Mucosa of rectum (tissue), 2 donors: ENCODE measurements around the gene EIF2S1.

ENCODE experiments used
- H3K27ac ChIP-seq, 2 donors: one replicate each; pipeline ENCODE4 v1.7.0; 2013; ENCODE audit warnings: inconsistent platforms in 2 of 2, low read depth in 2 of 2, low read length in 2 of 2
- H3K27me3 ChIP-seq, 2 donors: one replicate each; pipeline ENCODE4 v1.7.0; 2013; ENCODE audit warnings: low read length in 2 of 2; ENCODE audit not compliant: control insufficient read depth in 2 of 2, insufficient read depth in 2 of 2
- H3K36me3 ChIP-seq, 2 donors: one replicate each; pipeline ENCODE4 v1.7.0; 2013; ENCODE audit warnings: low read length in 2 of 2; ENCODE audit not compliant: control insufficient read depth in 2 of 2, insufficient read depth in 2 of 2
- H3K4me1 ChIP-seq, 2 donors: one replicate each; pipeline ENCODE4 v1.7.0; 2013; ENCODE audit warnings: low read length in 2 of 2, mild to moderate bottlenecking in 1 of 2; ENCODE audit not compliant: control insufficient read depth in 2 of 2, insufficient read depth in 2 of 2
- H3K4me3 ChIP-seq, 2 donors: one replicate each; pipeline ENCODE4 v1.7.0; 2013; ENCODE audit warnings: low read length in 2 of 2
- H3K9ac ChIP-seq, 2 donors: one replicate each; pipeline ENCODE4 v1.7.0; 2013; ENCODE audit warnings: low read length in 2 of 2, low read depth in 1 of 2, mild to moderate bottlenecking in 1 of 2
- H3K9me3 ChIP-seq, 2 donors: one replicate each; pipeline ENCODE4 v1.7.0; 2013; ENCODE audit warnings: low read length in 2 of 2; ENCODE audit not compliant: control insufficient read depth in 2 of 2
- donor health status: healthy.
- donor health status: Normal muscosa, but diverticular disease.

Gene EIF2S1

DNA sequence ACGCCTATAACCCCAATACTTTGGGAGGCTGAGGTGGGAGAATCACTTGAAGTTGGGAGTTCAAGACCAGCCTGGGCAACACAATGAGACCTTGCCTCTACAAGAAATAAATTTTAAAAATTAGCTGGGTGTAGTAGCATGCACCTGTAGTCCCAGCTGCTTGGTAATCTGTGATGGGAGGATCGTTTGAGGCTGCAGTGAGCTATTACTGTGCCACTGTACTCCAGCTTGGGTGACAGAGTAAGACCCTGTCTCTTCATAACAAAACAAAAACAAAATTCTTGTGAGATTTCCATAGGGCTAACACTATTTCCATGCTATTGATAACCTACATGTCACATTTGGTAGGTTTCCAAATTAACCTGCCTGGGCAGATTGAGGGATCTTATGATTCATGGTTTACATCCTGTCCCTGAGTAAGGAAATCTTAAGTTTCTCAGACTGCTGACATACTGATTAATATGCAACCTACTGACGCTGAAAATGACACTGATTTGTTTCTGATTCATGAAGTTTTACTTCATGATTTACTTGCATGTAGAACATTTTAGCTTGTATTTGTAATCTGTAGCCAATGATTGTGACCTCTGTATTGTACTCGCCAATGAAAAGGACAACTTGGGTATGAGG is 16.4 kb upstream of the EIF2S1 start:
- Histone ChIP-seq H3K4me3 (no peak overlapping the region), H3K27ac (no peak overlapping the region), H3K27me3 (no peaks in the 10 kb centered on the region), H3K36me3 (peaks cover 37 to 50% of the 10 kb centered on the region in 2 donors), H3K4me1 (no peaks in the 10 kb centered on the region), H3K9ac (no peak overlapping the region), H3K9me3 (no peaks in the 10 kb centered on the region)

DNA sequence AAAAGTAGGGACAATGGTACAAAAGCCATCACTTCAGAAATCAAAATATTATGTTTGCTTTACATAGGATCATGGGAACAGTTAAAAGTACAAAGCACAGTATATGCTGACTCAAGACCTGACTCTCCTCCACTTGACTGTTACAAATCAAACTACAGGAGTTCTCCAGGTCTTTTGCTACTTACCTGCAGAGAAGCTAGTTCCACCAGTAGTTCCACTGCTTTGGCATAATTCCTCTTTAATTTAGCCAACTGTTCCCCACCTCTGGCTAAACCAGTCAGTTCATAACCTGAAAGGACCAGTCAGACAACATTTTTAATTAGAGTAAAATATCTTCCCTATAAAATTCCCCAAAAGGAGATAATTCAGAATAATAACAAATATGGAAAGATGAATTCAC is 14.5 kb upstream of the EIF2S1 start:
- no peaks in the 10 kb centered on the region for H3K27me3 ChIP-seq
- no peak overlapping the region for H3K27ac ChIP-seq
- H3K4me1 ChIP-seq, result no peaks in the 10 kb centered on the region
- H3K9me3 ChIP-seq, result no peaks in the 10 kb centered on the region
- H3K36me3 ChIP-seq, result peaks cover 46 to 51% of the 10 kb centered on the region in 2 donors
- no peak overlapping the region for H3K9ac ChIP-seq
- H3K4me3 ChIP-seq, result no peak overlapping the region

DNA sequence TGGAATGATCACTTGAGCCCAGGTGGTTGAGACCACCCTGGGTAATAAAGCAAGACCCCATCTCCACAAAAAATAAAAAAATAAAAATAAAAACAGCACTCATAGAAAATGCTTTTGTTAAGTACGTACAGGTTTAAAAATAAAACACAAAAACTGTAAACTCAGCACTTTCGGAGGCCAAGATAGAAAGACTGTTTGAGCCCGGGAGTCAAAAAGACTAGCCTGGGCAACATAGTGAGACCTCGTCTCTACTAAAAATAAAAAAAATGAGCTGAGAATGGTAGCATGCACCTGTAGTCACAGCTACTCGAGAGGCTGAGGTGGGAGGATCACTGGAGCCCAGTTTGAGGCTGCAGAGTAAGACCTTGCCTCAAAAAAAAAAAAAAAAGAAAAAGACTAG is 8.1 kb upstream of the EIF2S1 start:
- H3K27me3 ChIP-seq, result no peaks in the 10 kb centered on the region
- no peak overlapping the region for H3K4me3 ChIP-seq
- peaks cover 27 to 39% of the 10 kb centered on the region in 2 donors for H3K36me3 ChIP-seq
- H3K4me1 ChIP-seq, result no peaks in the 10 kb centered on the region
- no peaks in the 10 kb centered on the region for H3K9me3 ChIP-seq
- no peak overlapping the region for H3K9ac ChIP-seq
- H3K27ac ChIP-seq, result no peak overlapping the region

DNA sequence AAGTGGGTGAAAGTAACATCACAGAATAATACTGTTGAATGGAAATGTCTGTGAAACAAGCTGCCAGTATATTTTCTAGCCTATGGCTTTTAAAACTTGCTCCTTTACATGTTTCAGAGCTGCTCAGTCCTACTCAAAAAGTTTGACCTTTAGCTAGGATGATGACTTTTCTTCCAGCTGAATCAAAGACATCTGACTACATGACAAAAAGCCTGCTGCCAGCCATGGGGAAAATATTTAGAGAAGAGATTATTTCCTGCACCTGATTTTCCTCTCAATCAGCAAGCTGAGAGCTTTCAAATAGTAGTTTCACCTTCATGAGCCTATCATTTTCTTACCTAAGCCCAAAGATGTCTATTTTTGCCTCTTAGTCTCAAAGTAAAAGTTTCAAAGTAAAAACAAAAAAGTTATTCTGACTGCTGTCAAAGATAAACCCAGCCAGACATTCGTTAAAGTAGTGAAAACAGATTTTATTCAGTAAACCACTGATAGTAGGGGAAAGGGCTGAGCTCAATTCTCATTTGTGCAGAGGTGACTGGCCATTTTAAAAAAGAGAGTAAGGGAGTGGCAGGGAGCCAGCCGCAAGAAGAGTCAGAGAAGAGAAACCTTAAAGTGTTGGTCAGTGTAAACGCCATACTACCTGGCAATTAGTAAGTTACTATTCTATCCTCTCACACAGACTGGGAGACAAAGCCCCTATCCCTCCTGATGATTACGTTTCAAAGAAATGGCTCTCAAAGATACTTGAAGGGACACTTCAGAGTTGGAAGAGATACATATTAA is 2.8 kb upstream of the EIF2S1 start:
- H3K27ac ChIP-seq, result no peak overlapping the region
- H3K4me1 ChIP-seq, result peaks cover 16 to 17% of the 10 kb centered on the region in 2 donors
- peaks cover 2 to 3% of the 10 kb centered on the region in 2 donors for H3K36me3 ChIP-seq
- no peaks in the 10 kb centered on the region for H3K27me3 ChIP-seq
- no peak overlapping the region for H3K4me3 ChIP-seq
- no peak overlapping the region for H3K9ac ChIP-seq
- H3K9me3 ChIP-seq, result no peaks in the 10 kb centered on the region

DNA sequence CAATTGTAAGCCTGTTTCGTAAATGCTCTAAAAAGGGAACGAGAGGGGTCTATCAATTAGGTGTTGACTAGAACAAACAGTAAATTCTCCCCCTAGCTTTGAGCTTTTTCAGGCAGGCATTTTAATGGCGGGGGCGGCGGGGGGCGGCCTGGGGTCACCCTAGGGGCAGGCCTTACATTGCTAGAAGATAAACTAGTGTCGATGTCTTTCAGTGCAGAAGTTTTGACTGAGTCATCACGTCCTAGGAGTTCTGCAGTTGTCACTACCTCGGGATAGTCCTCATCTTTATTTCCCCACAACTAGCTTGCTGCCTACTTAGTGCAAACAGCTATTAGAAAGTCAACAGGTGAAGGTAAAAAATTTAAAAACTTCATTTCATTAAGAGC is 2.2 kb upstream of the EIF2S1 start:
- H3K9ac ChIP-seq, result no peak overlapping the region
- H3K36me3 ChIP-seq, result peaks cover 2 to 5% of the 10 kb centered on the region in 2 donors
- no peaks in the 10 kb centered on the region for H3K9me3 ChIP-seq
- H3K4me1 ChIP-seq, result peaks cover 17 to 19% of the 10 kb centered on the region in 2 donors
- no peaks in the 10 kb centered on the region for H3K27me3 ChIP-seq
- H3K27ac ChIP-seq, result no peak overlapping the region
- H3K4me3 ChIP-seq, result peak overlapping the region in 1 of 2 donors; percentile 85

DNA sequence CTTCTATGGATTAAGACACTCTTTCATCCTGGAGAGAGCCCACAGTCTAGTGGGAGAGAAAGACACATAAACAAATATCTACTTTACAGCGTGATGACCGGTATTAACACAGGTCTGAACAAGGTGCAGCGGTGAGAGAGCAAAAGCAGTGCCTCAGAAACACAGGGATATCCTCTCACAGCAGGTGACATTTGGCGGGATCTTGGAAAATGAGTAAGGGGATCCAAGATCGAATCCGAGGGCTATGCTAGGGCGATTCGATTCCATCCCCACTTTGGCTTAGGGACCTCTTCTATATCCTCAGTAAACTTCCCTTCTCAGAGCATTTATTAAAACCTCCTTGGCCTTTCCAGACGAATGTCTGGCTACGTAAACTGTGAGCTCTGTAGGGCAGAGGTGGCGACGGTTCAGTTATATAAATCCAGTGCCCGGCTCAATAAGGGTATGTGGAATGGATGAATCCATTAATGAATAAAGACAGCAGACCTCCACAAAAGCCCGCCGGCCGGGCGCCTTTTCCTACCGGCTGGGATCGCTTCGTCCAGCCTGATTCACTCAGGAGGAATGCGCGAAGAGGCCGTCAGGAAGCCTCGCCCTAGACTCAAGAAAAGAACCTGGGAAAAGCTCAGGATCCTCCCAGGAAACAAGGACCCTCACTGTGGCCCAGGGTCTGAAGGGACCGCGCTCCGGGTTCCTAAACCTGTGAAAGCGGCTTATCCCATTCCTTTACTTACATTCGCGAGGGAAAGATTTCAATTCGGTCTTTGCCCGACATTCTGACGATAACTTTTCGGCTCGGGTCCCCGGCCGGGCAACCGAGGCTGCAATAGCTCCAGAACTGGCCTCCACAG is 979 bp upstream of the EIF2S1 start:
- peaks cover 17 to 19% of the 10 kb centered on the region in 2 donors for H3K4me1 ChIP-seq
- peak overlapping the region; percentile 78 to 97 for H3K27ac ChIP-seq

DNA sequence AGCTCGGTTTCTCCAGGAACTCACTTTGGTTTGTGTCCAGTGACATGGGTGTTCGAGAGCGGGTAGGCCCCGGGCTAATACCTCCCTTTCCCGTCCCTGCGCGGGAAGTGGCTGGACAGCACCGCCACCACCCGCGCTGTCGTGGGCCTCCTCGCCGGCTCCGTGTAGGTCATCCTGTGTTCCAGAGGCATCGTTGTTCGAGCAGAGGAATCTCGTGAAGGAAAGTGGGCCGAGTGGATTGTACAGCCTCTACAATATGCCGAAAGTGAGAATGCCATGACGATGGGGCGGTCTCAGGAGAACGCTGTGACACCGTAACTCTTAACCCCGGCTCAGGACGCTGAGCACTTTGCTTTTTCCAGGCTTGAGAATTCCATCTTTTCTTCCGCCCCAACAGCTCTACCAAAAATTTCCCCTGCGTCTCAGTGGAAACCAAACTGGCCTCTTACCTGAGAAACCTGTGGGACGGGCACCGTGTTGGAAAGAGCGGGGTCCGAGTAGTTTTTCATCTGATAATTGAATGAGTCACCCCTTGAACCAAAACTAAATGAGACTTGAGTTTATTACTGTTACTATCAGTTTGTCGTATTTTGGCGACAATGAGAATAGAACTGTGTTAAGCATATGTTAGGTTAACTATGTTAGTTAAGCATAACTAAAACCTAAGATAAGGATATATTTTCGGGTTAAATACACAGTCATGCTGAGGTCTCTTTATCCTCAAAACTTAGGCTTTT is 510 bp downstream of the EIF2S1 start:
- H3K4me3 ChIP-seq, result peak overlapping the region; percentile 99
- H3K27me3 ChIP-seq, result no peaks in the 10 kb centered on the region
- H3K27ac ChIP-seq, result peak overlapping the region; percentile 97
- H3K9ac ChIP-seq, result peak overlapping the region; percentile 91 to 97
- peaks cover 17 to 19% of the 10 kb centered on the region in 2 donors for H3K4me1 ChIP-seq
- H3K36me3 ChIP-seq, result peaks cover 12 to 13% of the 10 kb centered on the region in 2 donors
- no peaks in the 10 kb centered on the region for H3K9me3 ChIP-seq

More for the DNA sequence above, 979 bp upstream of the EIF2S1 start:
- H3K9ac ChIP-seq, result peak overlapping the region; percentile 83 to 95
- H3K36me3 ChIP-seq, result peaks cover 0 to 3% of the 10 kb centered on the region in 2 donors
- no peaks in the 10 kb centered on the region for H3K9me3 ChIP-seq
- H3K4me3 ChIP-seq, result peak overlapping the region; percentile 85 to 99
- H3K27me3 ChIP-seq, result no peaks in the 10 kb centered on the region

DNA sequence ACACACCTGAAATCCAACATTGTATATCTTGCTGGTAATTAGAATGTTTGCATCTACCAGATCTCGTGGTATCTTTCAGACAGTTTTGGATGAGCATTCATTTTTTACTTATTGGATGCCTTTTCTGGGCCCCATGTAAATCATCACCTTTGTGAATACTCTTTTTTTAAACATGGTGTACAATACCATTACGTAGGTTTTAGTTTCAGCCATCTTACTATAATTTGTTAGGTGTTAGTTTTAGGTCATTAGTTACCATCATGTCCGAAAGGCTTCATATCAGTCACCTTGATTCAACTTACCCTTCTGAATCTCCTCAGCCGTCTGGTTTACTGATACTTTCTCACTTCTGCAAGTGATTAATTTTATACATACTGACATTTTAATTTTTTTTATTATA is 5.3 kb downstream of the EIF2S1 start:
- H3K36me3 ChIP-seq, result peaks cover 46 to 47% of the 10 kb centered on the region in 2 donors
- H3K9me3 ChIP-seq, result no peaks in the 10 kb centered on the region
- H3K4me3 ChIP-seq, result no peak overlapping the region
- H3K9ac ChIP-seq, result no peak overlapping the region
- peaks cover 9 to 13% of the 10 kb centered on the region in 2 donors for H3K4me1 ChIP-seq
- no peaks in the 10 kb centered on the region for H3K27me3 ChIP-seq
- H3K27ac ChIP-seq, result no peak overlapping the region

DNA sequence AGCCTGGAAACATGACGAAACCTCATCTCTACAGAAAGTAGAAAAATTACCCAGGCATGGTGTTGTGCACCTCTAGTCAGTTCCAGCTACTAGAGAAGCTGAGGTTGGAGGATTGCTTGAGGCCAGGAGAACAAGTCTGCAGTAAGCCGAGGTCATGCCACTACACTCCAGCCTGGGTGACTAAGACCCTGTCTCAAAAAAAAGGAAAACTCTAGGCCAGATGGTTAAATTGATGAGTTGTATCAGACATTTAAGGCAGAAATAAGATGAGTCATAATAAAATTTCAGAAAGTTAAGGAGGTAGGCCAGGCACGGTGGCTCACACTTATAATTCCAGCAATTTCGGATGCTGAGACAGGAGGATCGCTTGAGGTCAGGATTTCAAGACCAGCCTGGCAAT is 10.7 kb downstream of the EIF2S1 start:
- no peak overlapping the region for H3K9ac ChIP-seq

More for the DNA sequence above, 10.7 kb downstream of the EIF2S1 start:
- Histone ChIP-seq H3K9me3 (no peaks in the 10 kb centered on the region), H3K4me1 (no peaks in the 10 kb centered on the region), H3K4me3 (no peak overlapping the region), H3K36me3 (peaks cover 64 to 70% of the 10 kb centered on the region in 2 donors), H3K27me3 (no peaks in the 10 kb centered on the region), H3K27ac (no peak overlapping the region)
